Hematopoietic multipotent progenitor cell treated with erythropoietin and hydrocortisone succinate and interleukin-3 and kit ligand, for 6 days (in vitro differentiated cells): ENCODE data around the gene TNS2.

Source experiments
- DNase-seq: peaks from one replicate; pipeline ENCODE4 v3.0.0-alpha.2; 2015

The TNS2 gene

DNA sequence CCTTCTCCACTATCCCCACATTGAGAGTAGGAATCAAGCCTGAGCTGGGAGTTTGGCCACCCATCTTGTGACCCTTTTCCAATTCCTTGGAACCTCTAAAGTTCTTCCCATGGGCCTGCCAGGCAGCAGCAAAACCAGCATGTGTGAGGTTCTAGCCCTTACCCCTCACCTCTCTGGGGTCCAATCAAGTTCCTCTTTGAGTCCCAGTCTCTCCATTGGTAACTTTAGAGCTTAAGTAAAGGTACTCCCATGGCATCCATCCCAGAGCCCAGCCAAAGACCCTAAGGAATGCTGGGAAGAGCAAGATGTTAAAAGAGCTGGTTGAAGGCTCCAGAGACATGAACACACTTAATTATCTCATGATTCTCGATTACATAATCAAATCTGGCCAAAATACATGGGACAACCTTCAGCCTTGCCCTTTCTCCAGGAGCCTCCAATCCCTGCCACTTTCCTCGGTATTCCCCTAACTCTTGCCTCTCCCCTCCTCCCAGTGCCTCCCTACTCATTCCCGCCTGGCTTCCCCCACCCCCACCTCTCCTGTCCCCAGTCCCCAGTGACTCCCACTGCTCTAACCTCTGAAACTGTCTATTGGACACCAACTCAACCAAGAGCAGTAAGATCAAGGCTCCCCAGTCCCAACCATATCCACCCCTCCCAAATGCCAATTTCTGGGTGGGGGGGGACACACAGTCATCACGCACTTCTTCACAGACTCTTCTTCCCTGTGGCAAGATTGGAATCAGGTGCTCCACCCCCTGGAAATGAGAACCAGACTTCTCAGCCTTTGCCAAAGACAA, 4.8 kb upstream of the TNS2 start:
- no peak for DNase-seq

DNA sequence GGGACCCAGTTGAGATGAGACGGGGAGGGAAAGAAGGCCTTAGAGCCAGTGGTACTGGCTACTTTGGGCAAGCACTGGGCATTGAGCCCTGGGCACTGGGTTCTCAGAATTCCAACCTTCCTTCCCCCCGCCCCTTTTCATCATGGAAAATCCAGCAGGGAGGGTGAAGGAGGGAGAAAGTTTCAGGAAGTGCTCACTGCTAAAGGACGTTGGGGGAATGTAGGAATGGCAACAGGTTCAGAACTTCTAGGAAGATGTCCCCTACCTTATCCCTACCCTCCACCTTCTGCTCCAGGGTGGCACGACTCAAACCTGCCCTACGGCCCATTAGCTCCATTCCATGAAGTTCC, 4.2 kb upstream of the TNS2 start:
- no peak for DNase-seq

DNA sequence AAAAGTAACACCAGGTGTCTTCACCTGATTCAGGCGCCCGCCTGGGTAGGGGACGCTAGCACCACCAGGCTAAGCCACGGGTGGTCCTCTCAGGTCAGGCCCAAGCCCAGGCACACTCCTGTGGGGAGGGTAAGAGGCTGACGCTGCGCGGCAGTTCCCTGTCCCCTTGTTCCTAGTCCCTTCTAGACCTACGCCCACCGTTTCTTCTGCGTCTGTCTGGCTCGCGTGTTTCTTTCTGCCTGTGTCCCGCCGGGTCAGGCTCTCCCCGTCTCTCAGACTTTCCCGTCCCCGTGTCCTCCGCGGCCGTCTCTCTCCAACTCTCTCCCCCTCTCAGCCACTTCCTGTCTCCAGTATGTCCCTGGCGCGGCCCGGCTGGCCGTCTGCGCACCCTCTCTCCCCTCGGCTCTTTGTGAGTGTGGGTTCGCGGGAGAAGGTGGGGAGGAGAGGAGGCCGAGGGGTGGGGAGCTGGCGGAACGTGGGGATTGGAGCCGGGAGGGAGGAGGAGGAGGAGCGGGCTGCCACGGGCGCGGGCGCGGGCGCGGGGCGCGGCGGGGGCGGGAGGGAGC, 3.1 kb upstream of the TNS2 start:
- peak; percentile 74 for DNase-seq

DNA sequence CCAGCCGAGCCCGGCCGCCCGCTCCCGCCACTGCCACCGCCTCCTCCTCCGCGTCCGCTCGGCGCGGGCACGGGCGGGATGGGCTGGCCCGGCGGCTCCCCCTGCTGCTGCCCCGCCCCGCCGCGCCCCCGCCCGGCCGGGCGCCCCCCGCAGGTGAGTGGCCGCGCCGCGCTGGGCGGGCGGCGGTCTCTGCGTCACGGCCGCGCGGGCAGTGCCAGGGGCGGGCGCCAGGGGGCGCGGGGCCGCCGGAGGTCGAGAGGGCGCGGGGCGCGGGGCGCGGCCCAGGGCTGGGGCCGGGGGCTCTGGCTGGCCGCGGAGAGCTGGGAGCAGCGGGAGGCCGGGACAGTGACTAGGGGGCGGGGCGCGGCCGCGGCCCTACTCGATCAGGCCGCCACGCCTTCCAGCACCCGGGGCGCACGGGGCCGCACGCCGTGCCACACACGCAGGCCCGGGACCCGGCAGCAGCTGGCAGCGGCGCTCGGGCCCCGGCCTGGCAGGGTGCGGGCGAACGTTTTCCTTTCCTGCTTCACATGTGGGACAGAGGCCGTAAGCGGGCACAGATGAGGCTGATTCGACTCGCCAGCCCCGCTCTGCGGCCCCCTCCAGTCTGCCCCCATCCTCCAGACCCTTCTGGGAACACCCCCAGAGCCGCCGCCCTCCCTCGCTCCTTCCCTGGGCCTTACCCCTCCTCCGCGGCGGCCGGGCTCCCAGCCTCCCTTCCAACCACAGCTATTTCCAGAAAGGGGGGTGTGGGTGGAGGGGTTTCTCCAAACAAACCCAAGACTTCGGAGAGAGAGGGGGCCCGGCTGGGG, 2.4 kb upstream of the TNS2 start:
- peak; percentile 69 for DNase-seq

DNA sequence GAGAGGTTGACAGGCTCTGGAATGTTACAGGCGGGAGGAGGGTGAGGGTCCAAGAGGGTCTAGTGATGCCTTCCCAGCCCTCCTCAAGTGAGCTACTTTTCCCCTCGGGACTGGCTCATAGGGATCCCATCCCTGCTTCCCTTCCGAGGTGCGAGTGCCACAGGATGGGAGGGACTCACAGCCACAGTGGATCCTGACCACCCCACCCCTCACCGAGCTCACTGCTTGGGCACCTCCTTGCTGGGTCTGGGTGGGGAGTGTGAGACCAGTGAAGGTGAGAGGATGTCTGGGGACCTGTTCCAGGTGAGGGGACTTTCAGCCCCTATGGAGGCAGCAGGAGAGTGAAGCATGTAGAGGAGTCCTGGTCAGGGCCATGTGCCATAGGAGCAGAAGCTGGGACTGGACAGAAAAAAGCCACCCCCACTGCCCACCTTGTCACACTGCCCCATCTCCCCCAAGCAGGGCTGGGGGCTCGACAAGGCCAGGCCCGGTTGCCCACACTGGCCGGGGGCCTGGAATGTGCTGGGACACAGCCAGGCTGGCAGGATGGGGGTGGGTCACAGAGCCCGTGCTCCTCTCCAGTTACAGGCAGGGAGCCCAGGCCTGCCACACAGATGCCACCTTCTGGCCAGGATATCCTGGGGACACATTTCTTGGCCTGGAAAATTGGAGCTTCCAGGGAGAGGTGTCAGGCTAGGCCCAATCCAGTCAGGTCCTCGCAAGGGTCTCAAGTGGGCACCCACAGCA, 1.7 kb upstream of the TNS2 start:
- DNase-seq = no peak

DNA sequence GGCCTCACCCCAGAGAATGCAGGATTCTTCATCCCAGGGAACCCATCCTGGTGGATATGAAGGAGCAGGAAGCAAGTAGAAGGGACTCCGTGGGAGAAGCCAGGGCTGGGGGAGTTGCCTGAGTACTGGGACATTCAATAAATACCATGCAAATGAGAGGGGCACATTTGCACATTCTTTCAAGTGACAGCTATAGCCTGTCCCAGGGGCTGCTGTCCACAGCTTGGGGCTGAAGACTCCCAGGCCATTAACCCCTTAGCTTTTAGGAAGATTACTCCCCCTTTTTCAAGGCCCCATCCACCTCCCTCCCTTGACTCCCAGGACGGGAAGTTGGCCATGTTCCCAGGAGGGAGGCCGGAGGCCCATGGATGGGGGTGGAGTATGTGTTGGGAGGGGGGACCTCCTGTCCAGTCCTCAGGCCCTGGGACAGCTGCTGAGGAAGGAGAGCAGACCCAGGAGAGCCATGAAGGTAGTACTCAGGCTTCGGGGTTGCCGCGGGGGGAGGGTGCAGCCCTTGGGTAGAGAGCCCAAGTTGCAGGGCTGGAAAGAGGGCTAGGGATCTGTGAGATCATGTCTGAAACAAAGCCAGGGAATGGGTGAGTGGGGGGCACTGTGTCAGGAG, 974 bp upstream of the TNS2 start:
- no peak for DNase-seq

DNA sequence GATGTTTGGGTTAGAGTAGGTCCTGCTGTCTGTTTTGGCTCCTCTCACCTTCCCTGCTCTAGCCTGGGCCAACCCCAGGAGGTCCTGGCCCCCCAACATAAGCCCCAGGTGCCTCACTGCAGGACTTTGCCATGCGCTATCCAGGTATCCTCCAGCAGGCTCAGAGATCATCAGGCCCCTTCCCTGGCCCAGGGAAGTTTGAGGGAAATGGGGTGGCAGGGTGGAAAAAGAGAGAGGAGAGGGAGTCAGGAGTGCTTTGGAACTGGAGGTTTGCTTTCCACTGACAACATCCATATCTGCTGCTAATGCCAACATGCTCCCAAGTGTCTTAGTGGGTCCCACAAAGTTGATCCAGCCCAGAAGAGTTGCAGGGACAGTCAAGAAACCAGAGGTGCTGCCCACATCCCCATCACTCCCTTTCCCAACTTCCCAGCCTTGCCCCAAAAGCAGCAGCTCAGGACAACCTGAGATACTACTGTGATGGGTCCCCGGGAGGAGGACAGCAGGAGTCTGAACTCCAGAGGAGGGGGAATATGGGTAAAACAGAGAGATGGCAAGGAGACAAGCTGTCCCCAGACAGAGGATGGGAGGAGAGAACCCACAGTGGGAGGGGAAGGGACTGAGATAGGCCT, 677 bp downstream of the TNS2 start:
- DNase-seq = no peak

DNA sequence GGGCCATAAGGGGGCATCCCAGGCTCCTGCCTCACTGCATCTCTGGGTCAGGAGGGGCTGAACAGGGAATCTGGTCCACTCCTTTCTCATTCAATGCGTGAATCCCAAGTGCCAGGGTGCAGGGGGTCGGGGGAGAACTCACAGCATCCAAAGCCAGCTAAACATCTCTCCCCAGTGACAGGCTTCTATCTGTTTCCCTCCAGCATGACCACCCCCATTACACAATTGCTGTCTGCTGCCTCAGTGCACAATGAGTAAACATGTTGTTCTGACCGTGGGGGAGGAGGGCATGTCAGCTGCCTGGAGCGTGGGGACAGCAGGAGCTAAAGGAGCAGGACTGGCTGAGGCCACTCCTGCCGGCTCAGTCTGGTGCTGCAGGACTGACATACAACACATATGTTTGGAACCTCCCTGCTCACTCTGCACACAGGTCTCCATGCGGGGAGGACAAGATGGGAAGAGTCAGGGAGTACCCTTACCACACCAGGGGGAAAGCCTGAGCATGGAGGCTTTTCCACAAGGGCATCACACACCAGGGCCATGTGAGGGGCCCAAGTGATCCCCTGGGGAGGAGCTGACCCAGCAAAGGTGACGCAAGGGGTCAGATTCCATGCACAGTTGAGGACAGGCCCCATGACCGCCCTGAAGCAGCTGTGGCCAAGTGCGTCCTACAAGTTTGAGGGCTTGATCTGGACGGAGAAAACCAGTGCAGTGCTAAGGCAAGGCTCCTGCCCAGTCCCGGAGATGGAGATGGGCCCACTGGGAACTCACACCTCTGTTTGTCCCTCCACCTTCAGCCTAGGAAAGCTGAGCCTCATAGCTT, 1.4 kb downstream of the TNS2 start:
- DNase-seq = no peak

DNA sequence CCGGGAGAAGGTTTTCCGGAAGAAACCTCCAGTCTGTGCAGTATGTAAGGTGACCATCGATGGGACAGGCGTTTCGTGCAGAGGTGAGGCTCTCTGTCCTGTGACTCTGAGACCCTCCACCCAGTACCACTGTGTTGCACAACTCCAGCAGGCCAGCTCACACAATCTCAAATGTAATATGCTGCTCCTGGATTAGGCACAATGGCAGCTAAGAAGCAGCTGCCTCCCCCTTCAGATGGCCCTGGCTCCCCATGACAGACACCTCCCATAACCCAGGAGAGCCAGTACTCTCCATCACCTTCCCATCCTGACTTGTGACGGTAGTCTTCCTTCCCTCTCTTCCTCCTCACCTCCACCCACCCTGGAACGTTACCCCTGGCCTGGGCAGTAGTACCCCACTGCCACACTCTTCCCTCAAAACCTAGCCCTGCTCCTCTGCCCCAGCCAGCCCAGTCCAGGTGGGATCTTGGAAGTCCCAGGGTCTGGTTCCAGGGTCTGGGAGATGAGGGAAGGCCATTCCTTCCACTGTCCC, 2.1 kb downstream of the TNS2 start:
- no peak for DNase-seq

DNA sequence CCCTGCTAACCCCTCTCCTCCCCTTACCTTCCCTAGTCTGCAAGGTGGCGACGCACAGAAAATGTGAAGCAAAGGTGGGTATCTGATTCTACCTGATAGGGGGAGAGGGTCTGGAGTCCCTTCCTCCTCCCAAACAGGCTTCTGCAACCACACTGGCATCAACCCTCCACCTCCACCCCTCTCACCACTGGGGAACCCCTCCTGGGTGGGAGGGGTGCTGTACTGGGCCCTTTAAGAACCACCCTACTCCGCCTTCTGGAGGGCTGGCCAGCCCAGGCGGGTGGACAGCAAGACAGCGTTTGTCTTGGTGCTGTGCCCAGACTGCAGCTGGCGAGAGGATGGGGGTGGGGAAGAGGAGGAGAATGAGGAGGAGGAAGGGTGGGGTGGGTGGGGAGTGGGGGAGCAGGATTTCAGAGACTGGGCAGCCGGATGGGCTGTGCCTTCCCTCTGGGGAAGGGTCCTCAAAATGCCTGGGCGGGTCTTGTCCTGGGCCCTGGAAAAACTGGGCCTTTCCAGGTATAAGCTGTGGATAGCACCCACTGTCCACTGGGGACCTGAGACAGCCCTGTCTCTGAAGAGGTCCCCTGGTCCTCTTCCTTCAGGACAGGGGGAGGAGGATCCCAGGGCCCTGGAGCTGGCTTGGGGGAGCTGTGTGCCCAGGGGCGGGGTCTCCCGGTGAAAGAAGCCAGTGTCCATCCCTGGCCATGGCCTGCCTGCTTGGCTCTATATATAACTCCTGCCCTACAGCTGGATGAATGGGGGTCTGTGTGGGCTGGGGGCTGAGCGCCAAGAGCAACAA, 2.8 kb downstream of the TNS2 start:
- peak; percentile 40 for DNase-seq

DNA sequence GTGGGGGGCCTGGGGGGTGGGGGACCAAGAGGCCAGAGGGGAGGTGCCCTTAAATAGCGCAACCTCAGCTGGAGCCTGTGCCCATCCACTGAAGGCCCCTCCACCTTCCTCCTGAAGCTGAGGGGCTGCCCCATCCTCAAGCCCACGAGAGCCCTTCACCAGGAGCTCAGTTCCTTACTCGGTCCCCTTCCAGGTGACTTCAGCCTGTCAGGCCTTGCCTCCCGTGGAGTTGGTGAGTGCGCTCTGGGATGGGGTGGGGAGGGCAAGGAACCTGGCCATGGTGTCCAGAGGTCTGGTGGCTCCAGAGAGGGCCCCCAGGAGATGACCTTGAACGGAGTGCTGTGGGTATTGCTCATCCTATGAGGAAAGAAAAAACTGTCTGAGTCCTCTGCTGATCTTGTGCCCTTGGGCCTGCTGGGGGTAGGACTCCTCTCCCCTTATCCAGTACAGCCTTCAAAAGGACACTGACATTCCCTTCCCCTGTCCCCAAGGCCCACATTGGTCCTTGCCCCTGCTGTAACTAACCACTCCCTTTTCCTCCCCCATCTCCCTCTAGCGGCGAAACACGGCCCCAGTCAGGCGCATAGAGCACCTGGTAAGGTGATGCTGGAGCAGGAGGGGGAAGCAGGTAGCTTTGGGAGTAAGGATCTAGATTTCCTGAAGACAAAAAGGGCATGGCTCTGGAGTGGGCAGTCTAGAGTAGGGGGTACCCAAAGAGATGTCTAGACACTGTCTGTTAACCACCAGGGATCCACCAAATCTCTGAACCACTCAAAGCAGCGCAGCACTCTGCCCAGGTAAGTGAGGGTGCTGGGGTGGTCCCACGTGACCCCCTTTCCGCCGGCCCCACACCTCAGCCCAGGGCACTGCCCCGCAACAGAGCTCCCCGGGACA, 3.6 kb downstream of the TNS2 start:
- peak; percentile 68 for DNase-seq

DNA sequence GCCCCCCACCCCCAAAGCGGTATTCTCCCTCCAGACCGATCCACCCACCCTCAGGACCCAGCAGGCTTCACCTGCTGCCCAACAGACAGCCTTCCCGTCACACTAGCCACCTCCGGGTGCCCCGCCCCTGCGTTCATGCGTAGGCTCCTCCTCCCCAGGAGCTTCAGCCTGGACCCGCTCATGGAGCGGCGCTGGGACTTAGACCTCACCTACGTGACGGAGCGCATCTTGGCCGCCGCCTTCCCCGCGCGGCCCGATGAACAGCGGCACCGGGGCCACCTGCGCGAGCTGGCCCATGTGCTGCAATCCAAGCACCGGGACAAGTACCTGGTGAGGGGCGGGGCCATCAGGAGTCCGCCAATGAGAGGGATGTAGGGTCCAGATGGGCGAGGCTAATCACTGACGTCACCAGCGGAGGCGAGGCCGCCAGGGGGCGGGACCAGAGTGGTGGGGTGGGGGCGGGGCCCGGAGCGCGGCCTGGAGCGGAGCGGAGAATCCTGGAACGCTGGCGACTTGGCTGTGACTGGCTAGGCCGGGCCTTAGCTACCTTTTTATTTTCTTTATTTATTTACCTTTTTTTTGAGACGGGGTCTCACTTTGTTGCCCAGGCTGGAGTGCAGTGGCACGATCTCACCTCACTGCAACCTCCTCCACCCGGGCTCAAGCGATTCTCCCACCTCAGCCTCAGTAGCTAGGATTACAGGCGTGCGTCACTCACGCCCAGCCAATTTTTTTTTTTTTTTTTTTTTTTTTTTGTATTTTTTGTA, 4.4 kb downstream of the TNS2 start:
- DNase-seq = peak; percentile 98

DNA sequence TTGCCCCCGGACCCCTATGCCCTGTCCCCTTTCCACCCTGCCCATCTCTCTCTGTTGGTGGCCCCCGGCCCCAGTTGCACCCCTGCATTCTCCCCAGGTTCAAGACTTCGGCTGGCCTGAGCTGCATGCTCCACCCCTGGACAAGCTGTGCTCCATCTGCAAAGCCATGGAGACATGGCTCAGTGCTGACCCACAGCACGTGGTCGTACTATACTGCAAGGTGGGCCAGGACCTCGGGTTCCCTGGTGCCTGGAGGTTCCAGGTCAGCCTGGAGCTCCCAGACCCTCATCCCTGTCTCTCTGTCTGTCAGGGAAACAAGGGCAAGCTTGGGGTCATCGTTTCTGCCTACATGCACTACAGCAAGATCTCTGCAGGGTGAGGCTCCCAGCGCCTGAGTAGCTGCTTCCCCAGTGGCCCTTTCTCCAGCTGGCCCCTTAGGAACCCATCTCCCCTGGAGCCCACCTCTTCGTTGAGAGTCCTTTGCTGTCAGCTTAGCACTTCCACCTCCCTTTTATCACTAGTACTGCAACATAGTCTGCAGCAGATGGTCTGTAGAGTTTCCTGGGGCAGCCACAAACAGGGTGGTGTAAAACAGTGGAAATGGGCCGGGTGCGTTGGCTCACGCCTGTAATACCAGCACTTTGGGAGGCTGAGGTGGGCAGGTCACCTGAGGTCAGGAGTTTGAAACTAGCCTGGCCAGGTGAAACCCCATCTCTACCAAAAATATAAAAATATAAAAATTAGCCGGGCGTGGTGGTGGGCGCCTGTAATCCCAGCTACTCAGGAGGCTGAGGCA, 5.8 kb downstream of the TNS2 start:
- no peak for DNase-seq

DNA sequence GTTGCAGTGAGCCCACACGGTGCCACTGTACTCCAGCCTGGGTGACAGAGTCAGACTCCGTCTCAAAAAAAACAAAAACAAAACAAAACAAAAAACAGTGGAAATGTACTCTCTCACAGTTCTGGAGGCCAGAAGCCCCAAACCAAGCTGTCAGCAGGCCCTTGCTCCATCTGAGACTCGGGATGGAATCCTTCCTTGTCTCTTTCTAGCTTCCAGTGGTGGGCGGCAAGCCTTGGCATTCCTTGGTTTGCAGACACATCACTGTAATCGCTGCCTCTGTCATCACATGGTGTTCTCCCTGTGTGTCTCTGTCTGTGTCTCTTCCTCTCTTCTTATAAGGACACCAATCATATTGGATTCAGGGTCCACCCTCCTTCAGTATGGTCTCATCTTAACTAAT, 6.4 kb downstream of the TNS2 start:
- no peak for DNase-seq

DNA sequence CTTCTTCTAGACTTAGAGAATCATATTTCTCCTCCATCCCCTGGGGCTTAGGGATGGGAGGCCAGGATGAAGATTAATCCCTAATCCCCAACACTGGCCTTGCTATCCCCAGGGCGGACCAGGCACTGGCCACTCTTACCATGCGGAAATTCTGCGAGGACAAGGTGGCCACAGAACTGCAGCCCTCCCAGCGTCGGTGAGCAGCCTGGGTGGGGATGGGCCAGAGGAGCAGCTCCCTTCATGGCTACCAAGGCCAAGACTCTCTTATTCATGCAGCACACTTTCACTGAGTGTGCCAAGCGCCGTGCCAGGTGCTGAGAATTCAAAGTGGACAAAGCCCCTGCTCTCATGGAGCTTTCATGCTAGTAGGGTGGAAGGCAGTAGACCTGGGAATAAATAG, 7.0 kb downstream of the TNS2 start:
- no peak for DNase-seq

DNA sequence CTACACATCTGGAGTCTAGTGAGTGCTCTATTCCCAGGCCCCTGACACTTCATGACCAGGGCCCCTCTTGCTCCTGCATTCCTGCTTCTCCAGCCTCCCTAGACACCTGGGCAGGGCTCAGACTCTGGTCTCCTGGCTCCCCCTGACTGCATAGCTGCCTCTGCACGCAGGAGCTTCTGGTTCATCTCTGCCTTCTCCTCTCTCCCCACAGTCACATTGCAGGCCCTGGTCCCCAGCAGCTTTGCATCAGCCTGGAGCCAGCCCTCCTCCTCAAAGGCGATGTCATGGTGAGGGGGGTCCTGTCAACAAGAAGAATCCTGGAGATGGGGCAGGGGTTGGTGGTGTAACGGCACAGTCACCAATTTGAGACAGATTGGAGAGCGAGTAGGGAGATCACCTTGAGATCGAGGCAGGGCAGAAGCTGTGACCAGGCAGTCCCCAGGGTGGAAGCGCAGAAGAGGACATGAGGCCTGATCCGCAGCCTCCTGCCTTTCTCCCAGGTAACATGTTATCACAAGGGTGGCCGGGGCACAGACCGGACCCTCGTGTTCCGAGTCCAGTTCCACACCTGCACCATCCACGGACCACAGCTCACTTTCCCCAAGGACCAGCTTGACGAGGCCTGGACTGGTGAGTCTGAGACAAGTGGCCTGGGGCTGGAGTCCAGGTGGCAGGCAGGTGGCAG, 8.1 kb downstream of the TNS2 start:
- no peak for DNase-seq
